Measurements from ENCODE around the gene WWC2.

WWC2 gene

GRCh38 chr4:183295711-183296110 is 196.7 kb downstream of the WWC2 start:
- Histone ChIP-seq H3K27ac (no peak overlapping the region), H3K36me3 (ENCODE audit: insufficient read depth, low read length) (no peaks in the 10 kb centered on the region; the same call in 1 of the 2 replicates), H3K9me3 (ENCODE audit: low read depth, low read length) (no peaks in the 10 kb centered on the region), H3K4me3 (no peak overlapping the region), H3K9ac (ENCODE audit: insufficient read length) (no peak overlapping the region)
- no peak for DNase-seq (ENCODE audit: low read depth, low spot score)
- TF ChIP-seq POLR2AphosphoS5 (IDR thresholded peaks at IDR 0.05; ENCODE audit: borderline replicate concordance, low read depth, low read length) (no peak), FOXP2 (optimal IDR thresholded peaks at IDR 0.05; ENCODE audit: control extremely low read depth, extremely low read length, insufficient read depth) (no peak), EZH2 (IDR thresholded peaks at IDR 0.05) (no peak)

DNA sequence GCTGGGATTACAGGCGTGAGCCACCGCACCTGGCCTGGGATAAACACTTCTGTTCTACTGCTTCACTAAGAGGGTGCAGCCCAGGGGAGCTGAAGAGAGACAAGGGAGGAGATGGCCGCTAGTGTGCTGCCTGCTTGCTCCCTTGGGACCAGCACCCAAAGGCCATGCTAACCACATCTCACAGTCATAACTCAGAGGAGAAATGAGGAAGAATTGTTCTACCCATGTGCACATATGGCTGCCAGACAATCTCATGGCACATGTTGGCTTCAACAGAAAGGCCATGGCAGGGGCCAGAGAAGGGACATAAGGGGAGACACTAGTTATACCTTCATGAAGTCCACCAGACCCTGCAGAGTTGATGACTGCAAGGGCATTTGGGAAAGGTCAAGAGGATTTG is 198.6 kb downstream of the WWC2 start:
- Histone ChIP-seq H3K4me3 (no peak overlapping the region), H3K27ac (no peak overlapping the region), H3K9ac (ENCODE audit: insufficient read length) (no peak overlapping the region), H3K36me3 (ENCODE audit: insufficient read depth, low read length) (no peaks in the 10 kb centered on the region; the same call in 1 of the 2 replicates), H3K9me3 (ENCODE audit: low read depth, low read length) (no peaks in the 10 kb centered on the region)
- no peak for TF ChIP-seq FOXP2 (optimal IDR thresholded peaks at IDR 0.05; ENCODE audit: control extremely low read depth, extremely low read length, insufficient read depth)
- TF ChIP-seq EZH2 (IDR thresholded peaks at IDR 0.05): no peak
- TF ChIP-seq POLR2AphosphoS5 (IDR thresholded peaks at IDR 0.05; ENCODE audit: borderline replicate concordance, low read depth, low read length): no peak
- no peak for DNase-seq (ENCODE audit: low read depth, low spot score)

GRCh38 chr4:183299464-183299863 is 200.4 kb downstream of the WWC2 start:
- H3K36me3 ChIP-seq (ENCODE audit: insufficient read depth, low read length): peaks cover 5% of the 10 kb centered on the region; the same call in 1 of the 2 replicates
- TF ChIP-seq POLR2AphosphoS5 (IDR thresholded peaks at IDR 0.05; ENCODE audit: borderline replicate concordance, low read depth, low read length) (no peak), FOXP2 (optimal IDR thresholded peaks at IDR 0.05; ENCODE audit: control extremely low read depth, extremely low read length, insufficient read depth) (no peak), EZH2 (IDR thresholded peaks at IDR 0.05) (no peak)

GRCh38 chr4:183300070-183300469 is 201.0 kb downstream of the WWC2 start:
- H3K36me3 ChIP-seq (ENCODE audit: insufficient read depth, low read length): peaks cover 10% of the 10 kb centered on the region; the same call in 1 of the 2 replicates
- no peak overlapping the region for H3K9ac ChIP-seq (ENCODE audit: insufficient read length)

More at GRCh38 chr4:183299464-183299863, 200.4 kb downstream of the WWC2 start:
- Histone ChIP-seq H3K4me3 (no peak overlapping the region), H3K27ac (no peak overlapping the region), H3K9me3 (ENCODE audit: low read depth, low read length) (no peaks in the 10 kb centered on the region), H3K9ac (ENCODE audit: insufficient read length) (no peak overlapping the region)
- no peak for DNase-seq (ENCODE audit: low read depth, low spot score)

DNA sequence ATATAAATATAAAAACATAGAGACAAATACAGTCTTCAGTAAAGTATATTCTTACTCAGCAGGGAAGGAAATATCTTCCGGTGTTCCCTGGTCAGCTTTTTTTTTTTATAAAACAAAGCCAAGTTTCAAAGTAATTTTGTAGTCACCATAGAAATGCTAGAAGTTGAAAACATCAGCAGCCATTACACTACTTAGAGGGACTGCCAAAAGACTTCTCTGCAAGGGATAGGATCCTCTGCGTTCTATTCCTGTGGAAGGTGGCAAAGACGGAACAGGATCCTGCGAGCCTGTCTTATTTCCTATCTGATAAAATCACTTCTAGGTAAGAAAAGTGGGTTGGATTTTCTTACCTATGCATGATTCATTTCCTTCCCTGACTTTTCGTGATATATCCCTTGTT is 201.6 kb downstream of the WWC2 start:
- no peaks in the 10 kb centered on the region for H3K9me3 ChIP-seq (ENCODE audit: low read depth, low read length)
- H3K27ac ChIP-seq: no peak overlapping the region
- H3K36me3 ChIP-seq (ENCODE audit: insufficient read depth, low read length): peaks cover 10% of the 10 kb centered on the region; the same call in 1 of the 2 replicates
- no peak for DNase-seq (ENCODE audit: low read depth, low spot score)
- no peak for TF ChIP-seq EZH2 (IDR thresholded peaks at IDR 0.05)
- no peak for TF ChIP-seq FOXP2 (optimal IDR thresholded peaks at IDR 0.05; ENCODE audit: control extremely low read depth, extremely low read length, insufficient read depth)
- no peak for TF ChIP-seq POLR2AphosphoS5 (IDR thresholded peaks at IDR 0.05; ENCODE audit: borderline replicate concordance, low read depth, low read length)
- no peak overlapping the region for H3K4me3 ChIP-seq
- H3K9ac ChIP-seq (ENCODE audit: insufficient read length): no peak overlapping the region

More at GRCh38 chr4:183300070-183300469, 201.0 kb downstream of the WWC2 start:
- no peak for DNase-seq (ENCODE audit: low read depth, low spot score)
- no peak overlapping the region for H3K4me3 ChIP-seq
- H3K9me3 ChIP-seq (ENCODE audit: low read depth, low read length): no peaks in the 10 kb centered on the region
- H3K27ac ChIP-seq: no peak overlapping the region
- TF ChIP-seq EZH2 (IDR thresholded peaks at IDR 0.05) (no peak), POLR2AphosphoS5 (IDR thresholded peaks at IDR 0.05; ENCODE audit: borderline replicate concordance, low read depth, low read length) (no peak), FOXP2 (optimal IDR thresholded peaks at IDR 0.05; ENCODE audit: control extremely low read depth, extremely low read length, insufficient read depth) (no peak)

- H3K9me3 ChIP-seq (ENCODE audit: low read depth, low read length): no peaks in the 10 kb centered on the region
- no peak overlapping the region for H3K4me3 ChIP-seq
- no peak for DNase-seq (ENCODE audit: low read depth, low spot score)
- H3K36me3 ChIP-seq (ENCODE audit: insufficient read depth, low read length): 0 out of 2 replicates have a peak, but pooled peaks cover 10% of the 10 kb centered on the region
- no peak overlapping the region for H3K9ac ChIP-seq (ENCODE audit: insufficient read length)
- no peak overlapping the region for H3K27ac ChIP-seq
- TF ChIP-seq EZH2 (IDR thresholded peaks at IDR 0.05) (no peak), FOXP2 (optimal IDR thresholded peaks at IDR 0.05; ENCODE audit: control extremely low read depth, extremely low read length, insufficient read depth) (no peak), POLR2AphosphoS5 (IDR thresholded peaks at IDR 0.05; ENCODE audit: borderline replicate concordance, low read depth, low read length) (no peak)
Measured at GRCh38 chr4:183303301-183303700, 204.2 kb downstream of the WWC2 start.

- Histone ChIP-seq H3K9ac (ENCODE audit: insufficient read length) (no peak overlapping the region), H3K27ac (no peak overlapping the region), H3K4me3 (no peak overlapping the region), H3K36me3 (ENCODE audit: insufficient read depth, low read length) (0 out of 2 replicates have a peak, but pooled peaks cover 10% of the 10 kb centered on the region), H3K9me3 (ENCODE audit: low read depth, low read length) (no peaks in the 10 kb centered on the region)
- TF ChIP-seq EZH2 (IDR thresholded peaks at IDR 0.05) (no peak), FOXP2 (optimal IDR thresholded peaks at IDR 0.05; ENCODE audit: control extremely low read depth, extremely low read length, insufficient read depth) (no peak), POLR2AphosphoS5 (IDR thresholded peaks at IDR 0.05; ENCODE audit: borderline replicate concordance, low read depth, low read length) (no peak)
- no peak for DNase-seq (ENCODE audit: low read depth, low spot score)
Measured at GRCh38 chr4:183304067-183304466, 205.0 kb downstream of the WWC2 start.

GRCh38 chr4:183304538-183304937 is 205.5 kb downstream of the WWC2 start:
- Histone ChIP-seq H3K4me3 (no peak overlapping the region), H3K36me3 (ENCODE audit: insufficient read depth, low read length) (0 out of 2 replicates have a peak, but pooled peaks cover 10% of the 10 kb centered on the region), H3K27ac (no peak overlapping the region), H3K9me3 (ENCODE audit: low read depth, low read length) (no peaks in the 10 kb centered on the region), H3K9ac (ENCODE audit: insufficient read length) (no peak overlapping the region)
- DNase-seq (ENCODE audit: low read depth, low spot score): no peak
- TF ChIP-seq POLR2AphosphoS5 (IDR thresholded peaks at IDR 0.05; ENCODE audit: borderline replicate concordance, low read depth, low read length): no peak
- no peak for TF ChIP-seq EZH2 (IDR thresholded peaks at IDR 0.05)
- TF ChIP-seq FOXP2 (optimal IDR thresholded peaks at IDR 0.05; ENCODE audit: control extremely low read depth, extremely low read length, insufficient read depth): no peak

GRCh38 chr4:183306811-183307210 is 207.8 kb downstream of the WWC2 start:
- Histone ChIP-seq H3K9me3 (ENCODE audit: low read depth, low read length) (no peaks in the 10 kb centered on the region), H3K36me3 (ENCODE audit: insufficient read depth, low read length) (peaks cover 10% of the 10 kb centered on the region; the same call in 1 of the 2 replicates), H3K27ac (no peak overlapping the region), H3K9ac (ENCODE audit: insufficient read length) (no peak overlapping the region), H3K4me3 (no peak overlapping the region)
- DNase-seq (ENCODE audit: low read depth, low spot score): no peak
- TF ChIP-seq POLR2AphosphoS5 (IDR thresholded peaks at IDR 0.05; ENCODE audit: borderline replicate concordance, low read depth, low read length) (no peak), EZH2 (IDR thresholded peaks at IDR 0.05) (no peak), FOXP2 (optimal IDR thresholded peaks at IDR 0.05; ENCODE audit: control extremely low read depth, extremely low read length, insufficient read depth) (no peak)
